Stomach (tissue), 9 donors: ENCODE data around the gene CADM4. TPM values are rescaled to one million over a fixed set of nuclear protein-coding genes. Genes with fewer than 3 reads are reported as not detected.

Source experiments
- DNase-seq, 2 donors: peaks; one replicate each; pipeline versions ENCODE4 v3.0.0 to v3.0.0-alpha.2; 2013 to 2019
- H3K27ac ChIP-seq, 5 donors: fragments of 200-600 bp in 4 of 5; sonication (generic) in 4 of 5; one replicate each; pipeline ENCODE4 v1.5.1; 2013 to 2019; ENCODE audit warnings: mild to moderate bottlenecking in 1 of 5, moderate library complexity in 1 of 5
- H3K27me3 ChIP-seq, 3 donors: fragments of 200-600 bp; sonication (generic); one replicate each; pipeline ENCODE4 v1.5.1; 2017 to 2019; ENCODE audit warnings: mixed run types in 1 of 3
- H3K36me3 ChIP-seq, 4 donors: fragments of 200-600 bp; sonication (generic); 1 replicate in 3 of 4; 2 replicates in 1 of 4; pipeline ENCODE4 v1.5.1; 2016 to 2019
- H3K4me1 ChIP-seq, 4 donors: fragments of 200-600 bp; sonication (generic); one replicate each; pipeline ENCODE4 v1.5.1; 2016 to 2019
- H3K4me3 ChIP-seq, 4 donors: fragments of 200-600 bp; sonication (generic) in 3 of 4; one replicate each; pipeline ENCODE4 v1.5.1; 2016 to 2019; ENCODE audit warnings: mild to moderate bottlenecking in 1 of 4
- H3K9me3 ChIP-seq, 4 donors: fragments of 200-600 bp; sonication (generic); one replicate each; pipeline ENCODE4 v1.5.1; 2016 to 2019
- EP300 ChIP-seq: sonication (generic); formaldehyde crosslinking; IDR thresholded peaks from one replicate; pipeline ENCODE4 v1.6.1; 2017; ENCODE audit warnings: antibody characterized with exemption
- POLR2A ChIP-seq, 4 donors: fragments of 450-650 bp; IDR thresholded peaks; one replicate each; pipeline ENCODE4 v1.6.1; 2016; ENCODE audit warnings: antibody characterized with exemption in 4 of 4, control low read depth in 2 of 4, mild to moderate bottlenecking in 1 of 4, moderate library complexity in 1 of 4
- POLR2AphosphoS5 ChIP-seq, 3 donors: sonication (generic); formaldehyde crosslinking; IDR thresholded peaks; one replicate each; pipeline ENCODE4 v1.6.1; 2016; ENCODE audit warnings: antibody characterized with exemption in 3 of 3
- WGBS, 5 donors: extraction: QIAGEN DNeasy Blood & Tissue Kit in 3 of 5; methylation state at CpG; one replicate each; pipeline versions ENCODE4 v1.1.5 to v1.1.7; 2013 to 2018; 5-methylcytosine and 5-hydroxymethylcytosine counted together
- intact Hi-C: fragments of 100-400 bp; cut with DNase I; formaldehyde crosslinking; loops from one replicate; pipeline ENCODE4 v1.15.1; 2023; ENCODE audit warnings: low total_unique reads
- polyA plus RNA-seq, 3 donors: library from polyadenylated mRNA; stranded (reverse); fragments of 200-250 nt; gene quantifications; one replicate each; pipeline ENCODE4 v1.2.3, GENCODE V29; 2013
- total RNA-seq, 5 donors: library from RNA; depleted of rRNA; stranded (reverse); fragments of >200 nt; gene quantifications; one replicate each; pipeline versions ENCODE4 v1.1.0 to v1.2.3, GENCODE V29; 2014 to 2016
- TF ChIP-seq, protein P1 (sequence below), 7 experiments: fragments of 450-650 bp in 4 of 7; fragments of 200-600 bp in 3 of 7; sonication (generic) in 3 of 7; IDR thresholded peaks; one replicate each; pipeline ENCODE4 v1.5.1; 2016 to 2019; ENCODE audit warnings: antibody characterized with exemption in 7 of 7, control low read depth in 2 of 7, mild to moderate bottlenecking in 1 of 7
- donor health status: healthy with polysubstance abuse.
- donor health status: Bipolar disorder and iron deficiency.
- donor health status: healthy.

Gene CADM4
- total and polyA plus RNA-seq, 8 donors = 4.9 to 14.2 (median 6.2) TPM; not detected in 1

DNA sequence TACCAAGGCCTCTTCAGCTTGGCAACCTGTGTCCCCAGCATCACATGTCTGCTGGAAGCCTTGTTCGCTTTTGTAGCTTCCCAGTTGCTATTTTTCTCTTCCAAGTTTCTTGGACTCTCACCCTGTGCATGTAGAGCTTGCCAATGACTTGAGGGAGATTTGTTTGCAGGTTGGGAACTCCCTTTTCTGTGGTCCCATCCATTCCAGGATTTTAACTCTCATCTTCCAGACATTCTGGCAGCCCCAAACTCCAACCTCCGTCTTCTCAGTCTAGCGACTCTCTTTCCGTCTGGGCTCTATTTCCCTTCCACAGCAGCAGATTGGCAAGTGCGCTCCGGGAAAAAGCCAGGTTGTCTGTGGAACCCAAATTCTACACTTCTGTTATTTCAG, 21.3 kb upstream of the CADM4 start:
- no peak overlapping the region for H3K4me3 ChIP-seq
- intact Hi-C loops = loop anchor here (10.0 kb wide), 1 partner anchor 196 kb away; the partner anchor contains the start of gene LYPD3
- DNase-seq = no peak
- WGBS, 5 donors = 87 to 96% (median 91%) methylated on average over 6 of the region's 6 CpGs
- H3K36me3 ChIP-seq = peaks cover 4 to 92% (median 75%) of the 10 kb centered on the region in 4 donors
- H3K27me3 ChIP-seq = no peaks in the 10 kb centered on the region
- peaks cover 0 to 9% (median 3%) of the 10 kb centered on the region in 4 donors for H3K9me3 ChIP-seq
- H3K27ac ChIP-seq = no peak overlapping the region
- peaks cover 0 to 16% (median 0%) of the 10 kb centered on the region in 4 donors for H3K4me1 ChIP-seq
- TF ChIP-seq, protein P1, sequence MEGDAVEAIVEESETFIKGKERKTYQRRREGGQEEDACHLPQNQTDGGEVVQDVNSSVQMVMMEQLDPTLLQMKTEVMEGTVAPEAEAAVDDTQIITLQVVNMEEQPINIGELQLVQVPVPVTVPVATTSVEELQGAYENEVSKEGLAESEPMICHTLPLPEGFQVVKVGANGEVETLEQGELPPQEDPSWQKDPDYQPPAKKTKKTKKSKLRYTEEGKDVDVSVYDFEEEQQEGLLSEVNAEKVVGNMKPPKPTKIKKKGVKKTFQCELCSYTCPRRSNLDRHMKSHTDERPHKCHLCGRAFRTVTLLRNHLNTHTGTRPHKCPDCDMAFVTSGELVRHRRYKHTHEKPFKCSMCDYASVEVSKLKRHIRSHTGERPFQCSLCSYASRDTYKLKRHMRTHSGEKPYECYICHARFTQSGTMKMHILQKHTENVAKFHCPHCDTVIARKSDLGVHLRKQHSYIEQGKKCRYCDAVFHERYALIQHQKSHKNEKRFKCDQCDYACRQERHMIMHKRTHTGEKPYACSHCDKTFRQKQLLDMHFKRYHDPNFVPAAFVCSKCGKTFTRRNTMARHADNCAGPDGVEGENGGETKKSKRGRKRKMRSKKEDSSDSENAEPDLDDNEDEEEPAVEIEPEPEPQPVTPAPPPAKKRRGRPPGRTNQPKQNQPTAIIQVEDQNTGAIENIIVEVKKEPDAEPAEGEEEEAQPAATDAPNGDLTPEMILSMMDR (IDR thresholded peaks at IDR 0.05) = no peak
- TF ChIP-seq EP300 (no peak), POLR2AphosphoS5 (IDR thresholded peaks at IDR 0.05) (no peak), POLR2A (IDR thresholded peaks at IDR 0.05) (no peak)

DNA sequence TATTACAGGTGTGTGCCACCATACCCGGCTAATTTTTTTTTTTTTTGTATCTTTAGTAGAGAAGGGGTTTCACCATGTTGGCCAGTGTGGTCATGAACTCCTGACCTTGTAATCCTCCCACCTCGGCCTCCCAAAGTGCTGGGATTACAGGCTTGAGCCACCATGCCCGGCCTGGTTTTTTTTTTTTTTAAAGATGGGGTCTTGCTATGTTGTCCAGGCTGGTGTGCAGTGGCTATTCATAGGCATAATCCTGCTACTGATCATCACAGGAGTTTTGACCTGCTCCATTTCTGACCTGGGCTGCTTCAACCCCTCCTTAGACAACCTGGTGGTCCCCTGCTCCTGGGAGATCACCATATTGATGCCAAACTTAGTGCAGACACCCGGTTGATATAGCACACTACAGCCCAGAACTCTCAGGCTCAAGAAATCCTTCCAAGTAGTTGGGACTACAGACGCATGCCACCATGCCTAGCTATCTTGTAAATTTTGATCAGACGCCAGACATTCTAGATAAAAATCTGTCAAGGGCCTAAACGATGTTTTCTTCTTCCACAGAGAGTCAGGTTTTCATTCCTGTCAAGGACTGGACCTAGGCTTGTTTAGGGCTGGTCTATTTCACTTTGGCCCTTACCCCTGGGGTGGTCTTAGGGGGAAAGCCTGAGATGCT, 20.8 kb upstream of the CADM4 start:
- Histone ChIP-seq H3K27me3 (no peaks in the 10 kb centered on the region), H3K9me3 (peaks cover 0 to 9% (median 3%) of the 10 kb centered on the region in 4 donors), H3K4me1 (peaks cover 0 to 11% (median 0%) of the 10 kb centered on the region in 4 donors), H3K4me3 (no peak overlapping the region), H3K36me3 (peaks cover 6 to 92% (median 75%) of the 10 kb centered on the region in 4 donors), H3K27ac (no peak overlapping the region)
- TF ChIP-seq POLR2AphosphoS5 (IDR thresholded peaks at IDR 0.05) (no peak), EP300 (no peak), POLR2A (IDR thresholded peaks at IDR 0.05) (no peak)
- TF ChIP-seq, protein P1 (IDR thresholded peaks at IDR 0.05) = no peak
- intact Hi-C loops = loop anchor here (10.0 kb wide), 1 partner anchor 196 kb away; the partner anchor contains the start of gene LYPD3
- 81 to 94% (median 84%) methylated on average over 7 of the region's 7 CpGs for WGBS, 5 donors
- DNase-seq = no peak

DNA sequence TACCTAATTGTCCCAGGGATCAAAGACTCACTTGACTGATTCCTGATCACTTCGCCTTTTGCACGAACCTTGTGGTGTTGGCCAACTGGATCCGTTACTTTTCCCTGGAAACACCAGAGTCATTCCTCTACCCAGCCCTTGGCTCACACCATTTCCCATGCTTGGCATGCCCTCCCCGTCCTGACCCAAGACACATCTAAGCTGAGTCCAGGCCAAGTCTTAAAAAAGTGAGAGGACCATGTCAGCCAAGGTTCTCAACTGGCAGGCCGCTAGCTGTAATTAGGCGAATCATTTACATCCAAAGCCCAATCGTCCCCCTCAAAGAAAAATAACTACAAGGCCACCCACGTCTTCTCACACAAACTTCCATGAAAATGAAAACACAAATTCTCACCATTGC, 18.8 kb upstream of the CADM4 start:
- no peak for TF ChIP-seq EP300
- TF ChIP-seq, protein P1 (IDR thresholded peaks at IDR 0.05) = no peak
- TF ChIP-seq POLR2A (IDR thresholded peaks at IDR 0.05) = no peak
- no peak for TF ChIP-seq POLR2AphosphoS5 (IDR thresholded peaks at IDR 0.05)
- no peak overlapping the region for H3K4me3 ChIP-seq
- H3K27ac ChIP-seq = no peak overlapping the region
- intact Hi-C loops = loop anchor here (10.0 kb wide), 1 partner anchor 104 kb away; no protein-coding TSS in a partner anchor
- no peak for DNase-seq
- H3K9me3 ChIP-seq = peaks cover 0 to 9% (median 3%) of the 10 kb centered on the region in 4 donors
- WGBS, 5 donors = 91 to 97% (median 96%) methylated on average over 8 of the region's 8 CpGs
- H3K36me3 ChIP-seq = peaks cover 16 to 92% (median 77%) of the 10 kb centered on the region in 4 donors
- H3K4me1 ChIP-seq = no peaks in the 10 kb centered on the region
- H3K27me3 ChIP-seq = no peaks in the 10 kb centered on the region

DNA sequence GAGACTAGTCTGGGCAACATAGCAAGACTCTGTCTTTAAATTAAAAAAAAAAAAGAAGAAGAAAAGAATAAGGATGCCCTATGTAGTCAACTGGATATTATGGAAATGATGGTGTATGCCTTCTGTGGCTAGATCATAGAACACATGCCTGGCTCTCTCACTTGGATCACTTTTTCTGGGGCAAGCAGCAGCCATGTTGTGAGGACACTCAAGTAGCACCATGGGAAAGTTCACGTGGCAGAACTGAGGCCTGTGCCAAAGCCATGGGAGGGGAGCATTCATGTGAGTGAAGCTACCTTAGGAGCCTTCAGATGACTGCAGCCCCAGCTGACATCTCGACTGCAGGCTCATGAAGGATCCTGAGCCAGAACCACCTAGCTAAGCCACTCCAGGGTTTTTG, 18.4 kb upstream of the CADM4 start:
- Histone ChIP-seq H3K27ac (no peak overlapping the region), H3K4me3 (no peak overlapping the region), H3K9me3 (peaks cover 0 to 9% (median 3%) of the 10 kb centered on the region in 4 donors), H3K4me1 (no peaks in the 10 kb centered on the region), H3K27me3 (no peaks in the 10 kb centered on the region), H3K36me3 (peaks cover 16 to 92% (median 77%) of the 10 kb centered on the region in 4 donors)
- no peak for DNase-seq
- intact Hi-C loops = loop anchor here (10.0 kb wide), 1 partner anchor 103 kb away; no protein-coding TSS in a partner anchor
- WGBS, 5 donors = 90 to 96% (median 92%) methylated on average over 2 of the region's 2 CpGs
- TF ChIP-seq, protein P1 (IDR thresholded peaks at IDR 0.05) = no peak
- TF ChIP-seq EP300 = no peak
- TF ChIP-seq POLR2AphosphoS5 (IDR thresholded peaks at IDR 0.05) = no peak
- TF ChIP-seq POLR2A (IDR thresholded peaks at IDR 0.05) = no peak
